Testis (tissue), 3 donors: ENCODE data around the gene MRPL44. TPM values are rescaled to one million over a fixed set of nuclear protein-coding genes. Genes with fewer than 3 reads are reported as not detected.
A peak's percentile ranks its signal among the peaks of the same experiment; 100 is the strongest.
"Not testable (repeated sequence)": the region's sequence is repeated elsewhere in the genome, so short reads cannot be mapped to it uniquely, and the experiment has no call there.

ENCODE experiments used
- DNase-seq: peaks from one replicate; pipeline ENCODE4 v3.0.0-alpha.2; 2019
- H3K27ac ChIP-seq, 2 donors: fragments of 200-600 bp; sonication (generic); one replicate each; pipeline ENCODE4 v1.5.1; 2019
- H3K27me3 ChIP-seq: fragments of 200-600 bp; sonication (generic); one replicate; pipeline ENCODE4 v1.5.1; 2019
- H3K36me3 ChIP-seq: fragments of 200-600 bp; sonication (generic); one replicate; pipeline ENCODE4 v1.5.1; 2017; ENCODE audit warnings: low read depth; ENCODE audit errors: missing control alignments
- H3K4me1 ChIP-seq: fragments of 200-600 bp; sonication (generic); one replicate; pipeline ENCODE4 v1.5.1; 2019
- H3K4me3 ChIP-seq, 2 donors: fragments of 200-600 bp; sonication (generic); one replicate each; pipeline ENCODE4 v1.5.1; 2017 to 2019
- H3K9me3 ChIP-seq: fragments of 200-600 bp; sonication (generic); one replicate; pipeline ENCODE4 v1.5.1; 2017
- POLR2A ChIP-seq: fragments of 450-650 bp; IDR thresholded peaks from one replicate; pipeline ENCODE4 v1.6.1; 2017; ENCODE audit warnings: antibody characterized with exemption, mild to moderate bottlenecking, moderate library complexity
- WGBS, 2 donors: methylation state at CpG; one replicate each; pipeline ENCODE4 v1.1.5; 2018; 5-methylcytosine and 5-hydroxymethylcytosine counted together
- intact Hi-C: fragments of 100-400 bp; cut with DNase I; formaldehyde crosslinking; loops from one replicate; pipeline ENCODE4 v1.15.1; 2023; ENCODE audit warnings: low total_unique reads
- polyA plus RNA-seq: library from polyadenylated mRNA; stranded (reverse); fragments of 350-450 nt; fragmentation: Illumina TruSeq; extraction: RNeasy Lipid Tissue Mini Kit (QIAGEN cat#74804); gene quantifications from one replicate; pipeline ENCODE4 v1.2.3, GENCODE V29; 2014; ENCODE audit warnings: low read depth, low replicate concordance; ENCODE audit not compliant: insufficient read depth
- total RNA-seq, 2 donors: library from RNA; depleted of rRNA; stranded (reverse); fragments of >200 nt; gene quantifications; one replicate each; pipeline ENCODE4 v1.2.3, GENCODE V29; 2016
- TF ChIP-seq, protein P1 (sequence below), 3 experiments: fragments of 450-650 bp in 2 of 3; fragments of 200-600 bp in 1 of 3; sonication (generic) in 1 of 3; IDR thresholded peaks; one replicate each; pipeline ENCODE4 v1.5.1; 2016 to 2019; ENCODE audit warnings: antibody characterized with exemption in 3 of 3, mild to moderate bottlenecking in 2 of 3, moderate library complexity in 1 of 3

MRPL44 gene
- total and polyA plus RNA-seq, 3 donors from 2014 or later = 36.6 to 39.4 (median 37.4) TPM

GRCh38 chr2:223999862-224000261 is 42.6 kb downstream of the MRPL44 start:
- H3K4me1 ChIP-seq = peaks cover 13% of the 10 kb centered on the region
- intact Hi-C loops = no loop called here
- no peaks in the 10 kb centered on the region for H3K27me3 ChIP-seq
- no peak overlapping the region for H3K4me3 ChIP-seq
- no peak overlapping the region for H3K27ac ChIP-seq
- WGBS, 2 donors = 80 to 89% methylated on average over 8 to 11 of the region's 11 CpGs
- TF ChIP-seq, protein P1, sequence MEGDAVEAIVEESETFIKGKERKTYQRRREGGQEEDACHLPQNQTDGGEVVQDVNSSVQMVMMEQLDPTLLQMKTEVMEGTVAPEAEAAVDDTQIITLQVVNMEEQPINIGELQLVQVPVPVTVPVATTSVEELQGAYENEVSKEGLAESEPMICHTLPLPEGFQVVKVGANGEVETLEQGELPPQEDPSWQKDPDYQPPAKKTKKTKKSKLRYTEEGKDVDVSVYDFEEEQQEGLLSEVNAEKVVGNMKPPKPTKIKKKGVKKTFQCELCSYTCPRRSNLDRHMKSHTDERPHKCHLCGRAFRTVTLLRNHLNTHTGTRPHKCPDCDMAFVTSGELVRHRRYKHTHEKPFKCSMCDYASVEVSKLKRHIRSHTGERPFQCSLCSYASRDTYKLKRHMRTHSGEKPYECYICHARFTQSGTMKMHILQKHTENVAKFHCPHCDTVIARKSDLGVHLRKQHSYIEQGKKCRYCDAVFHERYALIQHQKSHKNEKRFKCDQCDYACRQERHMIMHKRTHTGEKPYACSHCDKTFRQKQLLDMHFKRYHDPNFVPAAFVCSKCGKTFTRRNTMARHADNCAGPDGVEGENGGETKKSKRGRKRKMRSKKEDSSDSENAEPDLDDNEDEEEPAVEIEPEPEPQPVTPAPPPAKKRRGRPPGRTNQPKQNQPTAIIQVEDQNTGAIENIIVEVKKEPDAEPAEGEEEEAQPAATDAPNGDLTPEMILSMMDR (IDR thresholded peaks at IDR 0.05) = no peak
- TF ChIP-seq POLR2A = no peak
- H3K36me3 ChIP-seq = no peaks in the 10 kb centered on the region
- H3K9me3 ChIP-seq = no peaks in the 10 kb centered on the region
- DNase-seq = no peak

DNA sequence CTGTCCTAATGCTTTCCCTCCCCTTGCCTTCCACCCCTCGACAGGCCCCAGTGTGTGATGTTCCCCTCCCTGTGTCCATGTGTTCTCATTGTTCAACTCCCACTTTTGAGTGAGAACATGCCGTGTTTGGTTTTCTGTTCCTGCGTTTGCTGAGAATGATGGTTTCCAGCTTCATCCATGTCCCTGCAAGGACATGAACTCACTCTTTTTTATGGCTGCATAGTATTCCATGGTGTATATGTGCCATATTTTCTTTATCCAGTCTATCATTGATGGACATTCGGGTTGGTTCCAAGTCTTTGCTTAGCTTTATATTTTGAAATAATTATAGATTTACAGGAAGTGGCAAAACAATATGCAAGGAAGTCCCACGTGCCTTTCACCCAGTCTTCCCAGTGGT is 43.4 kb downstream of the MRPL44 start:
- WGBS, 2 donors = 93 to 94% methylated on average over 5 of the region's 5 CpGs
- intact Hi-C loops, H3K27me3 ChIP-seq, H3K4me3 ChIP-seq, H3K9me3 ChIP-seq, H3K27ac ChIP-seq, DNase-seq, H3K36me3 ChIP-seq: not testable (repeated sequence)
- peaks cover 13% of the 10 kb centered on the region for H3K4me1 ChIP-seq

GRCh38 chr2:224004105-224004695 is 46.9 kb downstream of the MRPL44 start:
- peak; percentile 73 for DNase-seq
- intact Hi-C loops = no loop called here
- Histone ChIP-seq H3K27ac (peak overlapping the region; percentile 61 to 64), H3K27me3 (no peaks in the 10 kb centered on the region), H3K4me3 (no peak overlapping the region), H3K36me3 (no peaks in the 10 kb centered on the region), H3K4me1 (peaks cover 13% of the 10 kb centered on the region), H3K9me3 (no peaks in the 10 kb centered on the region)
- no peak for TF ChIP-seq POLR2A
- TF ChIP-seq, protein P1 (IDR thresholded peaks at IDR 0.05) = no peak
- WGBS, 2 donors = 49 to 51% methylated on average over 16 of the region's 16 CpGs

GRCh38 chr2:224008702-224009261 is 51.5 kb downstream of the MRPL44 start:
- H3K9me3 ChIP-seq = no peaks in the 10 kb centered on the region
- no peaks in the 10 kb centered on the region for H3K27me3 ChIP-seq
- no peak for DNase-seq
- intact Hi-C loops = no loop called here
- peaks cover 7% of the 10 kb centered on the region for H3K4me1 ChIP-seq
- TF ChIP-seq, protein P1 (IDR thresholded peaks at IDR 0.05) = no peak
- no peak for TF ChIP-seq POLR2A
- H3K36me3 ChIP-seq = no peaks in the 10 kb centered on the region
- H3K27ac ChIP-seq = no peak overlapping the region
- H3K4me3 ChIP-seq = no peak overlapping the region
- 69 to 83% methylated on average over 12 of the region's 12 CpGs for WGBS, 2 donors

DNA sequence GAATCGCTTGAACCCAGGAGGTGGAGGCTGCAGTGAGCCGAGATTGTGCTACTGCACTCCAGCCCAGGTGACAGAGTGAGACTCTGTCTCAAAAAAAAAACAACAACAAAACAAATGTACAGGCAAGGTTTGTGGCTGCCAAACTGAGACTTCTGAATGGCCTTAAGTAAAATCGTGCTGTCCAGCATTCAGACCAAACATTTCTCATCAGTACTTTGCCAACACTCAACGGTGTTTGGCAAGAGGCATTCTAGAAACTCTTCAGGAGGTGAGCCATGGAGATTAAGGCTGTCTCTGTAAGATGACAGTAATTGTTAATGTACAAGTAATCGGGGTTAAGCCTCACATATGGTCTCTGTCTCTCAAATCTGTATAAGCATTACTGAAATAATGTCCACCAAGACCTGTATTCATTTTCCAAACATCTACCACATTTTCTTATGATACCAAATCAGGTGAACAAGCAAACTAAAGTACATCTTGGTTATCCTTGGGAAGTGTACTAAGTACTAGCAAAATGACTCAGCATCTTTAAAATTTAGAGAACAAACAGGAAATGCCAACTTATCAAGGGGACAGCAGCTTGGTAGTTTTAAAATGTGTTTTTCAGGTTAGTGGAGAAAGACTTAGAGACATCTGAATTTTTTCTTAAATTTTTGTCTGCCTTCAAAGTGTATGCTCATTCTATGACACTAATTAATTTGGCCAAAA is 52.5 kb downstream of the MRPL44 start:
- Histone ChIP-seq H3K27me3 (no peaks in the 10 kb centered on the region), H3K9me3 (no peaks in the 10 kb centered on the region), H3K4me3 (no peak overlapping the region), H3K36me3 (no peaks in the 10 kb centered on the region), H3K27ac (no peak overlapping the region), H3K4me1 (no peaks in the 10 kb centered on the region)
- intact Hi-C loops = no loop called here
- no peak for DNase-seq
- 73 to 77% methylated on average over 5 of the region's 5 CpGs for WGBS, 2 donors
- TF ChIP-seq POLR2A = no peak
- TF ChIP-seq, protein P1 (IDR thresholded peaks at IDR 0.05) = no peak
